HG03045 (cell line): Measurements from ENCODE around the gene ILDR1.

ENCODE experiments used
- ATAC-seq: cut with Tn5 transposase; IDR thresholded peaks from one replicate; pipeline ENCODE4 v1.9.1; 2021; ENCODE audit warnings: mild to moderate bottlenecking, moderate library complexity; ENCODE audit not compliant: unreplicated experiment

ILDR1 gene

GRCh38 chr3:121995161-121996137, 26.6 kb downstream of the ILDR1 start:
- no peak for ATAC-seq

- no peak for ATAC-seq
These were observed 27.5 kb downstream of the ILDR1 start for GRCh38 chr3:121994551-121994950.

DNA sequence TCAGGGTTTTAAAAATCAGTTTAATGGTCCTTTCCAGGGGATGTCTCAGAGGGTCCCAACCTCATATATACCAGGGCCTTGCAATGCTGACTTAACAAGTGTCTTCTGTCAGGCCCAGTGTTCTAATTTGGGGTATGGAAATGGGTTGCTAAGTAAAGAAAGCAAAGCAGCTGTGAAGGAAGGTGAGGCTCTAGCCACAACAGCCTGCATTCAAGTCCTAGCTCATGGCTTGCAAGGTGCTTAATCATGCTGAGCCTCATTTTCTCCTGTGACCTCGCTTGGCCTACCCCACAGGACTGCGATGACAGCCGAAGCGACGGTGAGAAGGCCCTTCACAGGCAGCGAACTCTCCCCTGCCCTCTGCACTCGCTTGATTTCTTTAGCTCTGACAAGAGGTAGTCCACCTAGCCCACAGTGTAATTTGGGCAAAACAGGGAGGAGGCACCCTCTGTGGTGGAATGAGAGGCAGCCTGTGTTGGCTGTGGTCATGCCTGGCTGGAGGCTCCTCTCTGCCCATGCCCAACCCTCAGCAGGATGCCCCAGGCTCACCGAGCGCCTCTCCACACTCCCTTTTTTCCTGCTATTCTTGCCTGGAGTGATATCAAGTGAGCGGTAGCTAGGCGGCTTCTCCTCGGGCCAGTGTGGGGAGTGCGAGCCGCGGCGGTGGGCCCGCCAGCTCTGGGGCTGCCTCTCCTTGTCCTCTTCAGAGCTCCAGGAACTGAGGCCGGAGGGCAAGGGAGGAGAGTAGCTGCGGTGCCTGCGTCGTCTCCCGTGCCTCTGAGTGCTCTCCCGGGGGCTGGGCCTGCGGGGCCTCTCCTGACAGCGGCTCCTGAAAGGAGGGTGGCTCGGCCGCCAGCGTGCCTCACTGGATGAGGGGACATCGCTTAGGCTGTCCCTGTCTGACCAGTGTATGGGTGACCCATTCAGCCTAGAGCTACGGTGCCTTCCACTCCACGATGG, 29.2 kb downstream of the ILDR1 start:
- peak; percentile 64 for ATAC-seq

GRCh38 chr3:121989943-121990342, 32.1 kb downstream of the ILDR1 start:
- ATAC-seq: no peak

DNA sequence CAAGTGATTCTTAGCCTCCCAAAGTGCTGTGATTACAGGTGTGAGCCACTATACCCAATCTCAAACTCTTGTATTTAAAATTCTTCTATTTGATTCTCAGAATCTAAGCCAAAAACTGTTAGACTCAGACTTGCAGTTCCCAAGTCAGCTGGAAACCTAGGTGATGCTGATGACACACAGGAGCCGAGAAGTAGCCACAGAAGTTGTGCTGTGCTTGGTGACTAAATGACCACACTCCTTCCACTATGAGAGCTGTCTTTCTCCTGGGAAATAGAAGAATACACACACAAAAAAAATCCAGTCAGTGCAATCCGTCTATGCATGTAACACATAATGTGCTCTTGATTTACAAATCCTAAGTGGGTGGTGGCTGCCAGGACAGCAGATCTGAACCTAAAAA, 33.9 kb downstream of the ILDR1 start:
- ATAC-seq: no peak

GRCh38 chr3:121985846-121986245, 36.2 kb downstream of the ILDR1 start:
- ATAC-seq: no peak

GRCh38 chr3:121981473-121981872, 40.6 kb downstream of the ILDR1 start:
- no peak for ATAC-seq

GRCh38 chr3:121980450-121980796, 41.6 kb downstream of the ILDR1 start:
- no peak for ATAC-seq

DNA sequence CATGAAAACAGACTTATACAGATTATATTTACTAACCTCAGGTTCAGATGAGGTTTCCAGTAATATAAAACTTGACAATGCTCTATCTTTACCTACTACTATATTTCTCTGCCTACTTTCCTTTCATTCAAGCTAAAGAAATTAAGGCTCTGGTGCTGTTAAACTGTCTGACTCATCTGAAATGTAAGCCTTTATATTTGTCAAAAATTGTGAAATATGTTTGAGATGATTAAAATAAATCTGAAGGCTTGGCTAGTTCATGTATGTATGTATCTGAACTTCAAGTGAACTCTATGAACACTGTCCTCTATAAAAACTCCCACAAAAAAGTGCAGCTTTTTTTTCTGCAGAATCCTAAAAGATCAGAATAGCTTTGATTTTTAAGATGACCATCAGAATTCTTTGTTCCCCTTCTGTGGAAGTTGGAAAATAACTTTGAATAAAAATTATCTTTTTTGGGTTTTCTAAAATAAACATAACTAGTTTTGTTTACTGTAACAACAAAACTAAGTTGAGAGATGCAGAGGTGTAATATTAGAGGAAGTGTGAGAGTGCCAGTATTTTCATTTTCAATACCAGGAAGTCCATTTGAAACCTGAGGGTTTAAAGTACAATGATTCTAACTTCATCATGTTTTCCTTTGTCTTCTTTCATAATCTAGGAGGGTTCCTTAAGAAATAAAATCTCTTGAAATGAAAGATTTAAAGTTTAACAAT, 42.2 kb downstream of the ILDR1 start:
- ATAC-seq: no peak

GRCh38 chr3:121979246-121979645, 42.8 kb downstream of the ILDR1 start:
- ATAC-seq: no peak

DNA sequence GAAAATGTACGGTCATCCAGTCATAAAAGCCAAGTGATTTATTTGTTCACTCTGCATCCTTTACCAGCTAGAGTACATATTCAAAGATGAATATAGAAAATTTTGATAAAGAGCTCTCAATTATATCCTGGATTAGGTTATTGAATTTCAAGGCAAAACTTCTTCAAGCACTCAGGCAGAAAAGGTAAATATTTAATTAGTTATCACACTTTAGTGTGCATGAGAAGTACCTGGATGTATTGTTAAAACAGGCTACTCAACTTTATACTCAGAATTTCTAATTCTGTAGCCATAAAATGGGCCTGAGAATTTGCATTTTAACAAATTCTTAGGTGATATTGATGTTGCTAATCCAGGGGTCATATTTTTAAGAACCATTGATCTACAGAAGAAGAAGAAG, 45.3 kb downstream of the ILDR1 start:
- ATAC-seq: no peak

DNA sequence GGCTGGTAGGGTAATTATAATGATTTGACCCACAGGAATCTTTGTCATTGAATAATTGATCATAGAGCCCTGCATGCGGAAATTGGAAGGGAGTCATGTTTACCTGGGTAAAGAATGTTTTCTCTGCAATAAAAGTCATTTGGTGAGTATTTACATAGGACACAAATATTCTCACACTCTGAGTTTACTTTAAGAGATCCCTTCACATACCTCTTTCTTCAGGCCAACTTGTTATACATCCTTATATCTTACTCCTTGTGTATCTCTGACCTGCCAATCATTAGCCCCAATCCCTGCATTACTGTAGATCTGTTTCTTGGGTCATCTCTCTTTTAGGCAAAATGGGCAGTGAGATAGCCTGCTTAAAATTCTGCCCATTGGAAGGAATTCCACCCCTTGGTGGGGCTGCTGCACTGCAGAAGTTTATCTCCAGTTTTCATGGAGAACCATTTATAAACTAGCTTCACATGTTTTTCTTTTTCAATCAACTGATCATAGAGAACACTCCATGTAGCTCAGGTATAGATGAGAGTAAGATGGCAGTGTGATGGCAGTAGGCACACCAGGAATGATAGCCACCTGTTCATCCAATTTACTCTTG, 46.2 kb downstream of the ILDR1 start:
- ATAC-seq: no peak

DNA sequence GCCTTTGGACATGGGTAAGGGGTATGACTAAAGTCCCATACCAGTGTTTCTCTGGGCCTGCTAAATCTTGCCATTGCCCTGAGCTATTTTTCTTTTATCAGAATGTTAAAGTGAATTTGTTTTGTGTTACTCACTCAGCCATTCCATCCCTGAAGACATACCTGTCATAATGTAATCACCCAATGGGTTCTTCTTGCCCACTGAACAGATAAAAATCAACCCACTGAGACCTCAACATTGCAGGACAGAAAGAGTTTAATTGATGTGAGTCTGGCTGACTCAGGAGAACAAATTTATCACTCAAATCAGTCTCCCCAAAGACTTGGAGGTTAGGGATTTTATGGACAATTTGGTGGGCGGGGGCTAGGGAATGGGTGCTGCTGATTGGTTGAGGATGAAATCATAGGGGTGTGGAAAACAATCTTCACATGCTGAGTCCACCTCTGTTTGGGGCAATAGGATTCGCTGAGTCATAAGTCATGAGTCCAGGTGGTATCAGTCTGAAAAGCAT, 47.4 kb downstream of the ILDR1 start:
- ATAC-seq: no peak

DNA sequence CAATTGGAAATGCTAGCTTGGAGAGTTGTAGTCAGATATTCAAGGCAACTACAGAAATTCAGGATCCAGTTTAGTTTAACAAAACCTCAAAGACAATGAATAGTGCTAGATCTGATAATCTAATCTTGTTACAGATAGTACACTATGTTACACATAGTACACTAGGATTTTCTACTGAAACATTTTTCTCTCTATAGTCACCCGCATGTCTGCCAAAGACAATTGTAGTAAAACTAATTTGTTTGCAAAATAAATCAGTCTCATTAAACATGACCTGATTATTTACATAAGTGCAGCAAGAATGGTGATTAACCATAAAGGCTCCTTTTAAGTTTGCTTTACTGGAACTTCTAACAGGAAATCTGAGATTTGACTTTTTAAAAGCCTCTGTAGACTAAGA, 52.0 kb downstream of the ILDR1 start:
- ATAC-seq: no peak

GRCh38 chr3:121969631-121970030, 52.4 kb downstream of the ILDR1 start:
- ATAC-seq: no peak

- no peak for ATAC-seq
These were observed 58.4 kb downstream of the ILDR1 start for GRCh38 chr3:121963608-121964007.

DNA sequence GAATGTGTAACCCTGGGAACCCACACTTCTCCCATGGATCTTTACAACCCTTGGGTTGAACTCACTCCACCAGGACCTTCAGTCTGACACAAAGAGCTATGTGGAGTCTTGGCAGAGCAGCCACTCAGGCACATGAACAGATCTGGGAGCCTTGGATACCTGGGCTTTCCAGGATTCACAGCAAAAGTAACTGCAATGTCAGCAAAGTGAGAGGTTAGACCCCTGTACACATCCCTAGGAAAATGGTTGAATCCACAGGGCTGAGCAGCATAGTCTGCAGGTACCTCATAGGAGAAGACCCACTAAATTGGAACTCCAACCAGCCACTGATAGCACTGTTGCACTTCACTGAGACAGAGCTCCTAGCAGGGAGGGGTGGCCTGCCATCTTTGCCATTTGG, 59.6 kb downstream of the ILDR1 start:
- no peak for ATAC-seq

DNA sequence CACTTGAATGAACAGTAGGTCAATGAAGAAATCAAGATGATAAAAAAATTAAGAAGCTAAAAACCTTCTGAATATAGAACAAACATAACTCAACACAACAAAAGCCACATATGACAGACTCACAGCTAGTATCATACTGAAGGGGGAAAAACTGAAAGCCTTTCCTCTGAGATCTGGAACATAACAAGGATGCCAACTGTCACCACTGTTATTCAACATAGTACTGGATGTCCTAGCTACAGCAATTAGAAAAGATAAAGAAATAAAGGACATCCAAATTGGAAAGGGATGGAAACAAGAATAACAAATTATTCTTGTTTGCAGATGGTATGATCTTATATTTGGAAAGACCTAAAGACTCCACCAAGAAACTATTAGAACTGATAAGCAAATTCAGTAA, 60.8 kb downstream of the ILDR1 start:
- no peak for ATAC-seq

- no peak for ATAC-seq
These were observed 63.2 kb downstream of the ILDR1 start for GRCh38 chr3:121958801-121959200.

GRCh38 chr3:121957674-121958415, 64.2 kb downstream of the ILDR1 start:
- ATAC-seq: no peak
